Stomach (tissue), 4 donors: ENCODE data around the gene XYLT1.

Experiments
- EP300 ChIP-seq: sonication (generic); formaldehyde crosslinking; IDR thresholded peaks from one replicate; pipeline ENCODE4 v1.6.1; 2017; ENCODE audit warnings: antibody characterized with exemption
- POLR2A ChIP-seq, 4 donors: fragments of 450-650 bp; IDR thresholded peaks; one replicate each; pipeline ENCODE4 v1.6.1; 2016; ENCODE audit warnings: antibody characterized with exemption in 4 of 4, control low read depth in 2 of 4, mild to moderate bottlenecking in 1 of 4, moderate library complexity in 1 of 4
- TF ChIP-seq, protein P1 (sequence below), 7 experiments: fragments of 450-650 bp in 4 of 7; fragments of 200-600 bp in 3 of 7; sonication (generic) in 3 of 7; IDR thresholded peaks; one replicate each; pipeline ENCODE4 v1.5.1; 2016 to 2019; ENCODE audit warnings: antibody characterized with exemption in 7 of 7, control low read depth in 2 of 7, mild to moderate bottlenecking in 1 of 7

DNA sequence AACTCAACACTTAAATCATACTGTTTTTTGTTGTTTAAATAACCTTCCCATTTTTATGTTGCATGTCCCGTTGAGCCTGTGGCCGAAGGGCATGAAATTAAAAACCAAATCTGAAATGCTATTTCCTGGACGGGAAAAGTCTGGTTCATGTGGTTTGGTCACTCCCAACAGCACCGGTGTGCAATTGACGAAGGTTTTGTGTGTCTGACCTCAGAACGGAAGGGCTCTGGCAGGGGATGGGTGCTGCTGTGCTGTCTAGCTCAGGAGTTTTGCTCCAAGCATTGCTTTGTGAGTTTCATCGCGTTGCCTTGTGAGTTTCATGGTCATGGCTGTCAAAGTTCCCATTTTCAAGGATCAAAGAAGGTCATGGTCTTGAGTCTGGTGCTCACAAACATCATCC is 363.3 kb downstream of the XYLT1 start:
- TF ChIP-seq, protein P1, sequence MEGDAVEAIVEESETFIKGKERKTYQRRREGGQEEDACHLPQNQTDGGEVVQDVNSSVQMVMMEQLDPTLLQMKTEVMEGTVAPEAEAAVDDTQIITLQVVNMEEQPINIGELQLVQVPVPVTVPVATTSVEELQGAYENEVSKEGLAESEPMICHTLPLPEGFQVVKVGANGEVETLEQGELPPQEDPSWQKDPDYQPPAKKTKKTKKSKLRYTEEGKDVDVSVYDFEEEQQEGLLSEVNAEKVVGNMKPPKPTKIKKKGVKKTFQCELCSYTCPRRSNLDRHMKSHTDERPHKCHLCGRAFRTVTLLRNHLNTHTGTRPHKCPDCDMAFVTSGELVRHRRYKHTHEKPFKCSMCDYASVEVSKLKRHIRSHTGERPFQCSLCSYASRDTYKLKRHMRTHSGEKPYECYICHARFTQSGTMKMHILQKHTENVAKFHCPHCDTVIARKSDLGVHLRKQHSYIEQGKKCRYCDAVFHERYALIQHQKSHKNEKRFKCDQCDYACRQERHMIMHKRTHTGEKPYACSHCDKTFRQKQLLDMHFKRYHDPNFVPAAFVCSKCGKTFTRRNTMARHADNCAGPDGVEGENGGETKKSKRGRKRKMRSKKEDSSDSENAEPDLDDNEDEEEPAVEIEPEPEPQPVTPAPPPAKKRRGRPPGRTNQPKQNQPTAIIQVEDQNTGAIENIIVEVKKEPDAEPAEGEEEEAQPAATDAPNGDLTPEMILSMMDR (IDR thresholded peaks at IDR 0.05) = no peak
- no peak for TF ChIP-seq POLR2A (IDR thresholded peaks at IDR 0.05)
- TF ChIP-seq EP300 = no peak
